ENCODE results near the gene ACCS. TPM values are rescaled to one million over a fixed set of nuclear protein-coding genes. Genes with fewer than 3 reads are reported as not detected.
A peak's percentile ranks its signal among the peaks of the same experiment; 100 is the strongest.

Gene ACCS
- total RNA-seq, 1 experiment from 2014 or later = 7.5 TPM

DNA sequence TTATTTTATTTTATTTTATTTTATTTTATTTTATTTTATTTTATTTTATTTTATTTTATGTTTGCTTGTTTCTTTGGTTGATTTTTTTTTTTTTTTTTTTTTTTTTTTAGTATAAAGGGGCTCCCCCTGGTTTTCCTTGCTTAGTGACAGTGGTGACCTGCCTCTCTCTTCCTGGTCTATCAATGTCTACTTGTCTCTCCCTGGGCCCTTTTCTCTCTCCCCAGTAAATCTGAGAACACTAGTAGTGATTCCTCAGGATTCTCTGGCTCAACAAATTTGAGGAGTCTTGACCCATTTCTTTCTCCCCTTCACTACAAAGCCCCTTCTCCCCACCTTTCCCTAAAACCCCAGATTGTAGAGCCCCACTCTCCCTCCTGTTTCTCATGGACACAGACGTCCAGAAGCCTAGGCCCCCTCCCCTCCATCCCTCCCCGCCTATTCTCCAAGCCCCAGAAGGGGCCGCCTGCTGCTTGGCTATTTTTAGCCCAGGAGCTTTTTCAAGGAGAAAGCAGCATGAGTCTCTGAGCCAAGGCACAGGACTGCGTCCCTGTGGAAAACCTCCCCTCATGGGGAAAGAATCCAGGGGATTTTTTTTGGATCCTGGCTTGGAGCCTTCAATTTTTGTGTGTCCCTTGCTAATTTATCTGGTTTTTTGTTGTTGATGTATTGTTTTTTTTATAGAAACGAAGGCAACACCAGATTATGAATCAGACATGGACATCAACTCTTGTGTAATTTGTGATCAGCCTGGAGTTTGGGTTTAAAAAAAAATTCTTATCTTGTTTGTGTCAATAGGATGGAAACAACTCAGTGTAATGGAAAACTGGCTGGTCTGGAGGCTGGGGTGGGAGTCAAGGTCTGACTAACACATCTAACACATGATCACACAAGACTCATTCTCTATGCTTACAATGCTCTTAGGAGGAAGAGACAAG, 35.8 kb upstream of the ACCS start:
- Histone ChIP-seq H3K79me1 (ENCODE audit: insufficient read depth, low read depth, low read length, poor library complexity, severe bottlenecking) (no peaks in the 10 kb centered on the region), H3K27ac (ENCODE audit: insufficient read length, low read depth, low read length) (no peak overlapping the region), H4K91ac (ENCODE audit: insufficient read length, low read depth, low read length) (no peak overlapping the region), H3K4me1 (ENCODE audit: insufficient read depth, low read length) (peaks cover 6% of the 10 kb centered on the region; the same call in 1 of the 2 replicates), H4K8ac (replicated peaks; ENCODE audit: insufficient read length, low read depth, low read length) (no peak overlapping the region), H4K20me1 (ENCODE audit: control insufficient read depth, insufficient read depth, insufficient read length) (no peaks in the 10 kb centered on the region), H2BK12ac (ENCODE audit: insufficient read length, low read depth, low read length) (no peak overlapping the region), H2BK20ac (ENCODE audit: low read depth, low read length, poor library complexity, severe bottlenecking) (no peak overlapping the region), H3K4ac (ENCODE audit: low read depth, low read length) (no peak overlapping the region), H2AK5ac (ENCODE audit: insufficient read length, low read length) (no peak overlapping the region), H3K9ac (ENCODE audit: extremely low read depth, insufficient read length, low read length) (no peak overlapping the region), H2BK120ac (ENCODE audit: low read depth, low read length, poor library complexity, severe bottlenecking) (no peak overlapping the region), H3K18ac (ENCODE audit: insufficient read length, low read depth, low read length) (peak overlapping the region; percentile 30), H3T11ph (ENCODE audit: low read length) (no peak overlapping the region), H3K23ac (ENCODE audit: insufficient read length, low read depth, low read length) (no peak overlapping the region), H3K23me2 (ENCODE audit: insufficient read length, low read depth, low read length, poor library complexity, severe bottlenecking) (no peaks in the 10 kb centered on the region), H3K9me3 (ENCODE audit: control insufficient read depth, low read depth, low read length) (no peaks in the 10 kb centered on the region), H3K79me2 (ENCODE audit: insufficient read depth, low read length) (no peaks in the 10 kb centered on the region), H4K5ac (ENCODE audit: insufficient read length, low read depth, low read length) (no peak overlapping the region), H2BK5ac (ENCODE audit: insufficient read length, low read length) (no peak overlapping the region), H2AFZ (ENCODE audit: low read length) (no peak overlapping the region), H3K27me3 (ENCODE audit: insufficient read depth, low read length) (no peaks in the 10 kb centered on the region), H3K4me2 (ENCODE audit: insufficient read depth, insufficient read length, low read length) (no peak overlapping the region), H2BK15ac (ENCODE audit: low read depth, low read length) (no peak overlapping the region), H3K56ac (ENCODE audit: insufficient read length, low read depth, low read length) (no peak overlapping the region), H3K14ac (ENCODE audit: insufficient read depth, low read length) (no peak overlapping the region)
- TF ChIP-seq, protein P1, sequence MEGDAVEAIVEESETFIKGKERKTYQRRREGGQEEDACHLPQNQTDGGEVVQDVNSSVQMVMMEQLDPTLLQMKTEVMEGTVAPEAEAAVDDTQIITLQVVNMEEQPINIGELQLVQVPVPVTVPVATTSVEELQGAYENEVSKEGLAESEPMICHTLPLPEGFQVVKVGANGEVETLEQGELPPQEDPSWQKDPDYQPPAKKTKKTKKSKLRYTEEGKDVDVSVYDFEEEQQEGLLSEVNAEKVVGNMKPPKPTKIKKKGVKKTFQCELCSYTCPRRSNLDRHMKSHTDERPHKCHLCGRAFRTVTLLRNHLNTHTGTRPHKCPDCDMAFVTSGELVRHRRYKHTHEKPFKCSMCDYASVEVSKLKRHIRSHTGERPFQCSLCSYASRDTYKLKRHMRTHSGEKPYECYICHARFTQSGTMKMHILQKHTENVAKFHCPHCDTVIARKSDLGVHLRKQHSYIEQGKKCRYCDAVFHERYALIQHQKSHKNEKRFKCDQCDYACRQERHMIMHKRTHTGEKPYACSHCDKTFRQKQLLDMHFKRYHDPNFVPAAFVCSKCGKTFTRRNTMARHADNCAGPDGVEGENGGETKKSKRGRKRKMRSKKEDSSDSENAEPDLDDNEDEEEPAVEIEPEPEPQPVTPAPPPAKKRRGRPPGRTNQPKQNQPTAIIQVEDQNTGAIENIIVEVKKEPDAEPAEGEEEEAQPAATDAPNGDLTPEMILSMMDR (conservative IDR thresholded peaks at IDR 0.05) = no peak
- Mint-ChIP-seq H3K27ac (peak overlapping the region in 1 of 3 experiments; percentile 74; a peak in 3 of 7 replicates), H3K27me3 (ENCODE audit: low read depth) (peaks cover 22% of the 10 kb centered on the region), H3K4me3 (peak overlapping the region in 1 of 2 experiments; percentile 43; a peak in 1 of 5 replicates), H3K9me3 (peaks cover 7 to 12% of the 10 kb centered on the region in 2 experiments), H3K36me3 (ENCODE audit: insufficient read depth in 1 of 3, low read depth in 3 of 3) (peaks cover 0 to 12% (median 3%) of the 10 kb centered on the region in 3 experiments; a peak in 4 of 7 replicates), H3K4me1 (peaks cover 25 to 38% of the 10 kb centered on the region in 2 experiments)
- no CpG with 5 or more reads among the region's 5 CpGs for WGBS (ENCODE audit: extremely low coverage, insufficient read length, low lambda C conversion rate)
- DNase-seq = peak; percentile 67

Measured in H9 (cell line).